ENCODE measurements around the gene ARHGEF4.
A peak's percentile ranks its signal among the peaks of the same experiment; 100 is the strongest.

Gene ARHGEF4

GRCh38 chr2:131092458-131093005 lies 255.8 kb downstream of the ARHGEF4 start:
- peaks cover 2% of the 10 kb centered on the region for H3K27me3 Mint-ChIP-seq (ENCODE audit: low read depth)
- peak overlapping the region; percentile 77 for H3K27ac Mint-ChIP-seq
- DNase-seq (ENCODE audit: low spot score): no peak
- H3K9me3 Mint-ChIP-seq: no peaks in the 10 kb centered on the region
- H3K4me1 Mint-ChIP-seq (ENCODE audit: low read depth): peaks cover 11% of the 10 kb centered on the region
- H3K4me3 Mint-ChIP-seq: peak overlapping the region; percentile 82
- peaks cover 22% of the 10 kb centered on the region for H3K36me3 Mint-ChIP-seq (ENCODE audit: low read depth)

- H3K4me1 Mint-ChIP-seq (ENCODE audit: low read depth): peaks cover 11% of the 10 kb centered on the region
- H3K36me3 Mint-ChIP-seq (ENCODE audit: low read depth): peaks cover 16% of the 10 kb centered on the region
- H3K9me3 Mint-ChIP-seq: no peaks in the 10 kb centered on the region
- H3K4me3 Mint-ChIP-seq: peak within 1 kb of the TSS; percentile 96
- peak; percentile 91 for DNase-seq (ENCODE audit: low spot score)
- peak within 1 kb of the TSS; percentile 94 for H3K27ac Mint-ChIP-seq
- H3K27me3 Mint-ChIP-seq (ENCODE audit: low read depth): peaks cover 2% of the 10 kb centered on the region
Observed at GRCh38 chr2:131093006-131093695, 256.4 kb downstream of the ARHGEF4 start, which contains the start of gene FAM168B. Gene FAM168B (minus strand): TSS chr2:131093460. CDS start chr2:131082646, 10,814 bp downstream.

- DNase-seq (ENCODE audit: low spot score): no peak
- Mint-ChIP-seq H3K9me3 (no peaks in the 10 kb centered on the region), H3K4me3 (peak overlapping the region; percentile 96), H3K27ac (peak overlapping the region; percentile 94), H3K27me3 (ENCODE audit: low read depth) (peaks cover 2% of the 10 kb centered on the region), H3K36me3 (ENCODE audit: low read depth) (peaks cover 10% of the 10 kb centered on the region), H3K4me1 (ENCODE audit: low read depth) (peaks cover 10% of the 10 kb centered on the region)
Observed at GRCh38 chr2:131093696-131094462, 257.2 kb downstream of the ARHGEF4 start.

- H3K4me1 Mint-ChIP-seq (ENCODE audit: low read depth): peaks cover 10% of the 10 kb centered on the region
- no peak for DNase-seq (ENCODE audit: low spot score)
- H3K27me3 Mint-ChIP-seq (ENCODE audit: low read depth): peaks cover 2% of the 10 kb centered on the region
- peak overlapping the region; percentile 96 for H3K4me3 Mint-ChIP-seq
- no peaks in the 10 kb centered on the region for H3K9me3 Mint-ChIP-seq
- peaks cover 5% of the 10 kb centered on the region for H3K36me3 Mint-ChIP-seq (ENCODE audit: low read depth)
- peak overlapping the region; percentile 94 for H3K27ac Mint-ChIP-seq
Observed at GRCh38 chr2:131094463-131095281, 258.0 kb downstream of the ARHGEF4 start.
